GM12878 (cell line): ENCODE measurements around the gene DCBLD2. TPM values are rescaled to one million over a fixed set of nuclear protein-coding genes. Genes with fewer than 3 reads are reported as not detected.

Experiments
- ATF2 ChIP-seq: IDR thresholded peaks from 2 replicates; pipeline ENCODE4 v1.6.1; 2012; ENCODE audit warnings: low read length, inconsistent platforms
- ATF7 ChIP-seq: fragments of 450-650 bp; IDR thresholded peaks from 2 replicates; pipeline ENCODE4 v1.6.1; 2016; ENCODE audit warnings: low read depth, mild to moderate bottlenecking
- BACH1 ChIP-seq: fragments of 450-650 bp; IDR thresholded peaks from 2 replicates; pipeline ENCODE4 v1.6.1; 2017; ENCODE audit warnings: mild to moderate bottlenecking, borderline replicate concordance
- BHLHE40 ChIP-seq, 2 experiments: fragments of 450-650 bp in 1 of 2; IDR thresholded peaks; 2 replicates each; pipeline ENCODE4 v1.6.1; 2011 to 2017; ENCODE audit warnings: low read depth in 2 of 2, borderline replicate concordance in 1 of 2, improper control_type of control experiment in 1 of 2, low read length in 1 of 2, mild to moderate bottlenecking in 1 of 2
- CBFB ChIP-seq: IDR thresholded peaks from 2 replicates; pipeline ENCODE4 v1.6.1; 2016; ENCODE audit warnings: antibody characterized with exemption, low read depth
- CEBPB ChIP-seq, 2 experiments: fragments of 150-350 bp in 1 of 2; IDR thresholded peaks; 2 replicates each; pipeline ENCODE4 v1.6.1; 2012 to 2014; ENCODE audit warnings: low read depth in 2 of 2, low read length in 2 of 2, borderline replicate concordance in 1 of 2, inconsistent platforms in 1 of 2
- CHD4 ChIP-seq: fragments of 200-600 bp; sonication (generic); IDR thresholded peaks from 2 replicates; pipeline ENCODE4 v1.6.1; 2016; ENCODE audit warnings: mild to moderate bottlenecking
- CREM ChIP-seq: IDR thresholded peaks from 2 replicates; pipeline ENCODE4 v1.6.1; 2014; ENCODE audit warnings: antibody characterized with exemption, low read depth
- E2F4 ChIP-seq: IDR thresholded peaks from 2 replicates; pipeline ENCODE4 v1.6.1; 2012; ENCODE audit warnings: low read depth, low read length, improper control_type of control experiment
- E2F8 ChIP-seq: fragments of 450-650 bp; IDR thresholded peaks from 2 replicates; pipeline ENCODE4 v1.6.1; 2018; ENCODE audit warnings: mild to moderate bottlenecking, low read depth, moderate library complexity; ENCODE audit not compliant: partially characterized antibody
- HDGF ChIP-seq: fragments of 450-650 bp; IDR thresholded peaks from 2 replicates; pipeline ENCODE4 v1.6.1; 2016; ENCODE audit warnings: antibody characterized with exemption
- JUND ChIP-seq: IDR thresholded peaks from 2 replicates; pipeline ENCODE4 v1.6.1; 2012; ENCODE audit warnings: low read depth, mild to moderate bottlenecking, low read length, improper control_type of control experiment, moderate library complexity
- KLF5 ChIP-seq: fragments of 450-650 bp; IDR thresholded peaks from 2 replicates; pipeline ENCODE4 v1.6.1; 2014; ENCODE audit warnings: mild to moderate bottlenecking; ENCODE audit not compliant: partially characterized antibody
- MYB ChIP-seq: fragments of 150-350 bp; IDR thresholded peaks from 2 replicates; pipeline ENCODE4 v1.6.1; 2014; ENCODE audit warnings: mild to moderate bottlenecking, low read depth, low read length, borderline replicate concordance
- MYC ChIP-seq: IDR thresholded peaks from 2 replicates; pipeline ENCODE4 v1.6.1; 2011; ENCODE audit warnings: mild to moderate bottlenecking, low read length, moderate library complexity, inconsistent platforms; ENCODE audit not compliant: insufficient read depth, insufficient replicate concordance, insufficient read length, severe bottlenecking
- NBN ChIP-seq: fragments of 450-650 bp; IDR thresholded peaks from 2 replicates; pipeline ENCODE4 v1.6.1; 2016
- NKRF ChIP-seq: fragments of 450-650 bp; conservative IDR thresholded peaks from 2 replicates; pipeline ENCODE4 v1.6.1; 2017; ENCODE audit warnings: mild to moderate bottlenecking, moderate library complexity
- POLR2AphosphoS2 ChIP-seq: IDR thresholded peaks from 2 replicates; pipeline ENCODE4 v1.6.1; 2011; ENCODE audit warnings: low read depth, mild to moderate bottlenecking, low read length, improper control_type of control experiment, moderate library complexity
- POLR2AphosphoS5 ChIP-seq: IDR thresholded peaks from 2 replicates; pipeline ENCODE4 v1.6.1; 2011; ENCODE audit warnings: mild to moderate bottlenecking, low read length, inconsistent platforms
- SPI1 ChIP-seq: IDR thresholded peaks from 2 replicates; pipeline ENCODE4 v1.6.1; 2011; ENCODE audit warnings: low read depth, mild to moderate bottlenecking, low read length, moderate library complexity, borderline replicate concordance; ENCODE audit not compliant: insufficient read depth
- TCF12 ChIP-seq: IDR thresholded peaks from 2 replicates; pipeline ENCODE4 v1.6.1; 2011; ENCODE audit warnings: low read depth, mild to moderate bottlenecking, low read length
- ZSCAN29 ChIP-seq: fragments of 450-650 bp; IDR thresholded peaks from 2 replicates; pipeline ENCODE4 v1.6.1; 2017; ENCODE audit warnings: mild to moderate bottlenecking, moderate library complexity
- polyA plus RNA-seq, 11 experiments: library from polyadenylated mRNA; depleted of rRNA in 4 of 11; unstranded in 6 of 11; stranded (reverse) in 5 of 11; fragments of >200 nt; fragmentation: Nextera tagmentation in 4 of 11; fragmentation: Illumina TruSeq in 1 of 11; extraction: Ambion mirVana in 4 of 11; extraction: Trizol in 1 of 11; gene quantifications; 1 replicate in 1 of 11; 2 replicates in 10 of 11; pipeline versions ENCODE4 v1.2.1 to v1.2.3, GENCODE V29; 2011 to 2016; ENCODE audit warnings: inconsistent platforms in 2 of 11, missing spikeins in 2 of 11, low read depth in 1 of 11
- total RNA-seq, 4 experiments: library from RNA; depleted of rRNA in 3 of 4; stranded (reverse); fragments of >200 nt in 3 of 4; fragmentation: Illumina TruSeq in 1 of 4; extraction: Trizol in 1 of 4; gene quantifications; 2 replicates each; pipeline versions ENCODE4 v1.2.1 to v1.2.3, GENCODE V29; 2013 to 2021

DCBLD2 gene
- total and polyA plus RNA-seq, 10 of the 15 experiments (the other 5 are each of a cell fraction or from before 2014, with no cell fraction given): 1.6 to 5.9 (median 4.7) TPM

- TF ChIP-seq KLF5 (no peak), NKRF (no peak), POLR2AphosphoS2 (no peak), POLR2AphosphoS5 (peak; percentile 84), BACH1 (peak; percentile 68; the same call in 1 of the 2 replicates), MYC (no peak), CREM (no peak; the same call in 1 of the 2 replicates), ZSCAN29 (no peak), ATF2 (no peak), BHLHE40 (IDR thresholded peaks at IDR 0.05; ENCODE audit: borderline replicate concordance in 1 of 2, low read depth in 2 of 2, low read length in 1 of 2) (peak in 1 of 2 experiments; percentile 66; a peak in 1 of 4 replicates), HDGF (peak; percentile 96), SPI1 (no peak), E2F4 (0 out of 2 replicates have a peak, but pooled peaks have one; percentile 45), CHD4 (no peak), E2F8 (no peak), NBN (0 out of 2 replicates have a peak, but pooled peaks have one; percentile 20), TCF12 (no peak), ATF7 (no peak), CBFB (no peak; the same call in 1 of the 2 replicates), CEBPB (IDR thresholded peaks at IDR 0.05; ENCODE audit: borderline replicate concordance in 1 of 2, low read depth in 2 of 2, low read length in 2 of 2) (no peak), JUND (no peak), MYB (no peak)
These were observed at the start of gene DCBLD2 (continued) for GRCh38 chr3:98901392-98902350.
